Aorta (tissue), 5 donors: ENCODE measurements around the gene C4B. TPM values are rescaled to one million over a fixed set of nuclear protein-coding genes. Genes with fewer than 3 reads are reported as not detected.
"Not testable (repeated sequence)": the region's sequence is repeated elsewhere in the genome, so short reads cannot be mapped to it uniquely, and the experiment has no call there.

Experiments used
- ATAC-seq: fragments of 200-7000 bp; cut with Tn5 transposase; one replicate; pipeline ENCODE4 v1.9.1; 2022; ENCODE audit warnings: moderate library complexity; ENCODE audit not compliant: low FRiP score
- DNase-seq, 2 donors: peaks; one replicate each; pipeline ENCODE4 v3.0.0-alpha.2; 2020
- H3K27ac ChIP-seq, 2 donors: one replicate each; pipeline ENCODE4 v1.5.1; 2013; ENCODE audit warnings: low read length in 2 of 2, mild to moderate bottlenecking in 2 of 2, moderate library complexity in 2 of 2, control low read depth in 1 of 2, inconsistent platforms in 1 of 2, low read depth in 1 of 2
- H3K27me3 ChIP-seq, 2 donors: one replicate each; pipeline ENCODE4 v1.6.1; 2013; ENCODE audit warnings: control low read depth in 1 of 2, low read length in 1 of 2, mild to moderate bottlenecking in 1 of 2, moderate library complexity in 1 of 2; ENCODE audit not compliant: insufficient read depth in 2 of 2, control insufficient read depth in 1 of 2
- H3K36me3 ChIP-seq, 2 donors: one replicate each; pipeline ENCODE4 v1.6.1; 2013; ENCODE audit warnings: control low read depth in 1 of 2, low read length in 1 of 2, mild to moderate bottlenecking in 1 of 2; ENCODE audit not compliant: insufficient read depth in 2 of 2, control insufficient read depth in 1 of 2
- H3K4me1 ChIP-seq, 2 donors: one replicate each; pipeline ENCODE4 v1.6.1; 2013; ENCODE audit warnings: low read length in 2 of 2, control low read depth in 1 of 2, mild to moderate bottlenecking in 1 of 2, moderate library complexity in 1 of 2; ENCODE audit not compliant: insufficient read depth in 2 of 2, control insufficient read depth in 1 of 2
- H3K4me3 ChIP-seq, 2 donors: one replicate each; pipeline ENCODE4 v1.5.1; 2013; ENCODE audit warnings: low read length in 2 of 2, control low read depth in 1 of 2, mild to moderate bottlenecking in 1 of 2
- H3K9me3 ChIP-seq: one replicate; pipeline ENCODE4 v1.6.1; 2013; ENCODE audit warnings: mild to moderate bottlenecking, low read length; ENCODE audit not compliant: control insufficient read depth
- WGBS, 2 donors: extraction: QIAGEN DNeasy Blood & Tissue Kit; methylation state at CpG; one replicate each; pipeline ENCODE4 v1.1.7; 2013; 5-methylcytosine and 5-hydroxymethylcytosine counted together
- intact Hi-C, 2 donors: fragments of 100-400 bp; cut with DNase I; formaldehyde crosslinking; loops; one replicate each; pipeline versions ENCODE4 v1.14.2 to v1.15.0; 2022
- polyA plus RNA-seq, 2 donors: library from polyadenylated mRNA; stranded (reverse); fragments of 200-250 nt; gene quantifications; one replicate each; pipeline ENCODE4 v1.2.3, GENCODE V29; 2013
- total RNA-seq, 2 donors: library from RNA; stranded (reverse); fragmentation: NEBNext Ultra II Directional; extraction: Animal tissue kit (Norgen Biotek cat#: 25700); gene quantifications; one replicate each; pipeline ENCODE4 v1.2.1, GENCODE V29; 2021
- donor health status: healthy with polysubstance abuse.
- donor health status: Bipolar disorder and iron deficiency.
- donor health status: DM: no; HTN: no; CAD: no.
- donor health status: DM: no; HTN: no; CAD: no.
- donor health status: DM: yes; HTN: yes; CAD: no.

Gene C4B
- total and polyA plus RNA-seq, 4 donors = 10.8 to 225 (median 98.9) TPM

- 93 to 95% methylated on average over 14 of the region's 14 CpGs for WGBS, 2 donors
- Histone ChIP-seq H3K9me3 (no peaks in the 10 kb centered on the region), H3K36me3 (no peaks in the 10 kb centered on the region), H3K4me1 (no peaks in the 10 kb centered on the region), H3K27ac (no peak overlapping the region), H3K27me3 (no peaks in the 10 kb centered on the region), H3K4me3 (no peak overlapping the region)
- DNase-seq (no peak), ATAC-seq (no peak)
- intact Hi-C loops = no loop called here
These were observed 50.1 kb downstream of the C4B start for GRCh38 chr6:32064706-32065105.

- 95 to 96% methylated on average over 16 to 19 of the region's 19 CpGs for WGBS, 2 donors
These were observed 52.9 kb downstream of the C4B start for GRCh38 chr6:32067521-32067920.

GRCh38 chr6:32068315-32068714, 53.7 kb downstream of the C4B start:
- H3K4me3 ChIP-seq, H3K4me1 ChIP-seq, H3K27ac ChIP-seq, intact Hi-C loops, ATAC-seq, H3K36me3 ChIP-seq, H3K27me3 ChIP-seq, H3K9me3 ChIP-seq: not testable (repeated sequence)
- DNase-seq = peak in 1 of 2 donors; percentile 61
- 89 to 92% methylated on average over 13 of the region's 13 CpGs for WGBS, 2 donors

More at GRCh38 chr6:32067521-32067920, 52.9 kb downstream of the C4B start:
- H3K36me3 ChIP-seq, H3K4me1 ChIP-seq, H3K9me3 ChIP-seq, intact Hi-C loops, H3K4me3 ChIP-seq, H3K27me3 ChIP-seq, DNase-seq, ATAC-seq, H3K27ac ChIP-seq: not testable (repeated sequence)

GRCh38 chr6:32068867-32069266, 54.3 kb downstream of the C4B start:
- Histone ChIP-seq H3K36me3 (no peaks in the 10 kb centered on the region), H3K27me3 (no peaks in the 10 kb centered on the region), H3K27ac (no peak overlapping the region), H3K4me3 (no peak overlapping the region), H3K9me3 (no peaks in the 10 kb centered on the region), H3K4me1 (no peaks in the 10 kb centered on the region)
- intact Hi-C loops = no loop called here
- WGBS, 2 donors = 89 to 92% methylated on average over 14 of the region's 14 CpGs
- no peak for ATAC-seq
- no peak for DNase-seq

GRCh38 chr6:32069460-32069859, 54.9 kb downstream of the C4B start:
- H3K27me3 ChIP-seq = no peaks in the 10 kb centered on the region
- intact Hi-C loops = no loop called here
- H3K4me3 ChIP-seq = no peak overlapping the region
- H3K27ac ChIP-seq = no peak overlapping the region
- H3K9me3 ChIP-seq = no peaks in the 10 kb centered on the region
- 93 to 96% methylated on average over 17 of the region's 17 CpGs for WGBS, 2 donors
- H3K36me3 ChIP-seq = no peaks in the 10 kb centered on the region
- H3K4me1 ChIP-seq = no peaks in the 10 kb centered on the region
- DNase-seq (peak in 1 of 2 donors; percentile 69), ATAC-seq (no peak)

GRCh38 chr6:32069878-32070515, 55.4 kb downstream of the C4B start:
- Histone ChIP-seq H3K4me3 (no peak overlapping the region), H3K27ac (no peak overlapping the region), H3K27me3 (no peaks in the 10 kb centered on the region), H3K36me3 (no peaks in the 10 kb centered on the region), H3K4me1 (no peaks in the 10 kb centered on the region), H3K9me3 (no peaks in the 10 kb centered on the region)
- DNase-seq (no peak), ATAC-seq (peak; percentile 16)
- 63 to 76% methylated on average over 20 to 24 of the region's 24 CpGs for whole genome bisulfite sequencing, 2 donors
- intact Hi-C loops = no loop called here

- H3K9me3 ChIP-seq = no peaks in the 10 kb centered on the region
- DNase-seq (peak; percentile 72 to 84), ATAC-seq (peak; percentile 81)
- H3K4me3 ChIP-seq = no peak overlapping the region
- no peaks in the 10 kb centered on the region for H3K4me1 ChIP-seq
- 24 to 32% methylated on average over 16 of the region's 16 CpGs for WGBS, 2 donors
- intact Hi-C loops = no loop called here
- H3K27me3 ChIP-seq = no peaks in the 10 kb centered on the region
- no peaks in the 10 kb centered on the region for H3K36me3 ChIP-seq
- H3K27ac ChIP-seq = peak overlapping the region in 1 of 2 donors; percentile 5
These were observed 56.4 kb downstream of the C4B start for GRCh38 chr6:32070814-32071543.

GRCh38 chr6:32073101-32073500, 58.5 kb downstream of the C4B start:
- H3K4me1 ChIP-seq = no peaks in the 10 kb centered on the region
- 81 to 85% methylated on average over 3 of the region's 3 CpGs for WGBS, 2 donors
- H3K27me3 ChIP-seq = no peaks in the 10 kb centered on the region
- no peaks in the 10 kb centered on the region for H3K9me3 ChIP-seq
- ATAC-seq = no peak
- intact Hi-C loops = no loop called here
- no peak for DNase-seq
- H3K36me3 ChIP-seq = no peaks in the 10 kb centered on the region
- H3K4me3 ChIP-seq = no peak overlapping the region
- no peak overlapping the region for H3K27ac ChIP-seq

GRCh38 chr6:32073613-32074012, 59.0 kb downstream of the C4B start:
- WGBS, 2 donors = 90 to 94% methylated on average over 10 of the region's 10 CpGs
- H3K4me1 ChIP-seq = no peaks in the 10 kb centered on the region
- ATAC-seq (no peak), DNase-seq (no peak)
- no peaks in the 10 kb centered on the region for H3K27me3 ChIP-seq
- H3K27ac ChIP-seq = no peak overlapping the region
- no peak overlapping the region for H3K4me3 ChIP-seq
- H3K9me3 ChIP-seq = no peaks in the 10 kb centered on the region
- intact Hi-C loops = no loop called here
- no peaks in the 10 kb centered on the region for H3K36me3 ChIP-seq
